HEK293 (cell line): Measurements from ENCODE around the gene NOXRED1.

Source experiments
- CTCF ChIA-PET: fragments of 350-600 bp; formaldehyde crosslinking; extraction: SDS; loops from one replicate; lab custom pipeline; 2021; ENCODE audit warnings: antibody characterized with exemption; lab: Yijun Ruan, JAX
- POLR2A ChIA-PET: fragments of 300-600 bp; formaldehyde crosslinking; extraction: SDS; loops from one replicate; lab custom pipeline; 2020; ENCODE audit warnings: antibody characterized with exemption, inconsistent platforms; lab: Yijun Ruan, JAX
- H3K27ac ChIP-seq: fragments of 200-500 bp; sonication (Bioruptor generic); 2 replicates; pipeline ENCODE4 v1.5.1; 2014; ENCODE audit warnings: low read depth, low read length, control low read depth, inconsistent platforms; ENCODE audit errors: extremely low read depth
- H3K36me3 ChIP-seq, 2 experiments: fragments of 200-500 bp in 1 of 2; sonication (Bioruptor generic) in 1 of 2; 1 replicate in 1 of 2; 2 replicates in 1 of 2; pipeline ENCODE4 v1.5.1; 2014 to 2017; ENCODE audit warnings: inconsistent platforms in 2 of 2, low read length in 2 of 2; ENCODE audit not compliant: control insufficient read depth in 2 of 2, insufficient read depth in 1 of 2
- H3K4me1 ChIP-seq: fragments of 200-500 bp; sonication (Bioruptor generic); 2 replicates; pipeline ENCODE4 v1.5.1; 2014; ENCODE audit warnings: mild to moderate bottlenecking, low read length, inconsistent platforms; ENCODE audit not compliant: control insufficient read depth, insufficient read depth
- H3K4me3 ChIP-seq: 2 replicates; pipeline ENCODE4 v1.5.1; 2011; ENCODE audit warnings: low read depth, mild to moderate bottlenecking, control low read depth, low read length, moderate library complexity
- H3K9me3 ChIP-seq: fragments of 200-500 bp; sonication (Bioruptor generic); 2 replicates; pipeline ENCODE4 v1.5.1; 2014; ENCODE audit warnings: low read depth, low read length, inconsistent platforms; ENCODE audit not compliant: control insufficient read depth, insufficient read depth
- GLIS2 ChIP-seq: fragments of 450-650 bp; formaldehyde crosslinking; IDR thresholded peaks from 2 replicates; pipeline ENCODE4 v1.5.1; 2016; ENCODE audit warnings: missing biosample characterization, missing genetic modification characterization
- HOXD13 ChIP-seq: sonication (generic); formaldehyde crosslinking; IDR thresholded peaks from 2 replicates; pipeline ENCODE4 v1.8.0; 2022; ENCODE audit warnings: missing genetic modification reagents, borderline replicate concordance
- IKZF3 ChIP-seq: fragments of 450-650 bp; IDR thresholded peaks from 2 replicates; pipeline ENCODE4 v1.5.0; 2018; ENCODE audit warnings: missing biosample characterization, mild to moderate bottlenecking, missing genetic modification characterization, moderate library complexity
- PRDM6 ChIP-seq: fragments of 450-650 bp; formaldehyde crosslinking; IDR thresholded peaks from 2 replicates; pipeline ENCODE4 v1.5.1; 2017; ENCODE audit warnings: missing biosample characterization, missing genetic modification characterization
- SP3 ChIP-seq: fragments of 450-650 bp; formaldehyde crosslinking; IDR thresholded peaks from 2 replicates; pipeline ENCODE4 v1.5.1; 2016; ENCODE audit warnings: missing biosample characterization, missing genetic modification characterization
- ZBTB48 ChIP-seq: fragments of 450-650 bp; formaldehyde crosslinking; IDR thresholded peaks from 2 replicates; pipeline ENCODE4 v1.5.1; 2016; ENCODE audit warnings: missing biosample characterization, missing genetic modification characterization
- ZEB2 ChIP-seq: fragments of 450-650 bp; formaldehyde crosslinking; IDR thresholded peaks from 2 replicates; pipeline ENCODE4 v1.5.1; 2016; ENCODE audit warnings: missing biosample characterization, missing genetic modification characterization
- ZFP41 ChIP-seq: fragments of 450-650 bp; formaldehyde crosslinking; IDR thresholded peaks from 2 replicates; pipeline ENCODE4 v1.5.1; 2016; ENCODE audit warnings: missing biosample characterization, missing genetic modification characterization, borderline replicate concordance
- ZIC2 ChIP-seq: fragments of 450-650 bp; formaldehyde crosslinking; IDR thresholded peaks from 2 replicates; pipeline ENCODE4 v1.5.1; 2016; ENCODE audit warnings: missing biosample characterization, missing genetic modification characterization
- ZNF10 ChIP-seq: fragments of 450-650 bp; formaldehyde crosslinking; IDR thresholded peaks from 2 replicates; pipeline ENCODE4 v1.5.1; 2017; ENCODE audit warnings: missing biosample characterization, missing genetic modification characterization
- ZNF114 ChIP-seq: fragments of 450-650 bp; formaldehyde crosslinking; IDR thresholded peaks from 2 replicates; pipeline ENCODE4 v1.5.0; 2017; ENCODE audit warnings: missing biosample characterization, missing genetic modification characterization
- ZNF133 ChIP-seq: fragments of 450-650 bp; formaldehyde crosslinking; IDR thresholded peaks from 2 replicates; pipeline ENCODE4 v1.5.1; 2016; ENCODE audit warnings: missing biosample characterization, missing genetic modification characterization
- ZNF157 ChIP-seq: fragments of 450-650 bp; formaldehyde crosslinking; IDR thresholded peaks from 2 replicates; pipeline ENCODE4 v1.5.1; 2016; ENCODE audit warnings: missing biosample characterization, missing genetic modification characterization
- ZNF169 ChIP-seq: fragments of 450-650 bp; formaldehyde crosslinking; IDR thresholded peaks from 2 replicates; pipeline ENCODE4 v1.5.1; 2016; ENCODE audit warnings: missing biosample characterization, missing genetic modification characterization
- ZNF24 ChIP-seq: fragments of 450-650 bp; formaldehyde crosslinking; IDR thresholded peaks from 2 replicates; pipeline ENCODE4 v1.5.1; 2016; ENCODE audit warnings: missing biosample characterization, missing genetic modification characterization
- ZNF354C ChIP-seq: fragments of 450-650 bp; formaldehyde crosslinking; IDR thresholded peaks from 2 replicates; pipeline ENCODE4 v1.5.1; 2016; ENCODE audit warnings: missing biosample characterization, missing genetic modification characterization, low read depth, borderline replicate concordance
- ZNF416 ChIP-seq: fragments of 450-650 bp; formaldehyde crosslinking; IDR thresholded peaks from 2 replicates; pipeline ENCODE4 v1.5.1; 2016; ENCODE audit warnings: missing biosample characterization, missing genetic modification characterization
- ZNF449 ChIP-seq: fragments of 450-650 bp; formaldehyde crosslinking; IDR thresholded peaks from 2 replicates; pipeline ENCODE4 v1.5.1; 2017; ENCODE audit warnings: missing biosample characterization, mild to moderate bottlenecking, missing genetic modification characterization, moderate library complexity
- ZNF529 ChIP-seq: fragments of 450-650 bp; formaldehyde crosslinking; IDR thresholded peaks from 2 replicates; pipeline ENCODE4 v1.5.1; 2017; ENCODE audit warnings: missing genetic modification characterization, missing biosample characterization; ENCODE audit not compliant: insufficient replicate concordance
- ZNF777 ChIP-seq: fragments of 450-650 bp; formaldehyde crosslinking; IDR thresholded peaks from 2 replicates; pipeline ENCODE4 v1.5.1; 2017; ENCODE audit warnings: missing biosample characterization, missing genetic modification characterization, borderline replicate concordance
- ZNF791 ChIP-seq: fragments of 450-650 bp; formaldehyde crosslinking; IDR thresholded peaks from 2 replicates; pipeline ENCODE4 v1.5.1; 2016; ENCODE audit warnings: missing biosample characterization, missing genetic modification characterization
- ZXDB ChIP-seq: fragments of 450-650 bp; formaldehyde crosslinking; IDR thresholded peaks from 2 replicates; pipeline ENCODE4 v1.5.1; 2016; ENCODE audit warnings: missing biosample characterization, missing genetic modification characterization
- TF ChIP-seq, protein P1 (sequence below): fragments of 450-650 bp; formaldehyde crosslinking; IDR thresholded peaks from 2 replicates; pipeline ENCODE4; 2016; ENCODE audit warnings: missing biosample characterization, missing genetic modification characterization

The NOXRED1 gene

DNA sequence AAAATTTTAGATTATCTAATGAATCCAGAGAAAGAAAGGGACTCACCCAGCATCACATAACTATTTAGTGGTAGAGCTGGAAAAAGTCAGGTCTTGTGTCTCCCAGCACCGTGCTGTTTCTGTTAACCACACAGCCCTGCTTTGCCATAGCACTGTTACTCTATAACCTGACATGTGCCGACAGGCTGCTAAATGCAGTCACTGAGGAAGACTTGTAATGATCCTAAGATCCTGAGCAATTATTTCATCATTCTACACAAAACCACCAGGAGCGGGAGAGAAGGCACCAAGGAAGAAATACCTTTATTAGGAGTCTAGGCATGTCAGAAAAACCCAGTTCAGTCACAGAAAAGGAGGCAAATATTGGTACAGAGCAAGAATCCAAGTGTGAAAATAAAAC, 3.1 kb upstream of the NOXRED1 start:
- TF ChIP-seq IKZF3 = no peak
- TF ChIP-seq SP3 (tag by site-specific recombination) = no peak
- no peak for TF ChIP-seq ZIC2
- no peak for TF ChIP-seq ZNF449 (tag by site-specific recombination)
- TF ChIP-seq PRDM6 (tag by site-specific recombination) = no peak
- no peak for TF ChIP-seq ZNF10
- TF ChIP-seq, protein P1, sequence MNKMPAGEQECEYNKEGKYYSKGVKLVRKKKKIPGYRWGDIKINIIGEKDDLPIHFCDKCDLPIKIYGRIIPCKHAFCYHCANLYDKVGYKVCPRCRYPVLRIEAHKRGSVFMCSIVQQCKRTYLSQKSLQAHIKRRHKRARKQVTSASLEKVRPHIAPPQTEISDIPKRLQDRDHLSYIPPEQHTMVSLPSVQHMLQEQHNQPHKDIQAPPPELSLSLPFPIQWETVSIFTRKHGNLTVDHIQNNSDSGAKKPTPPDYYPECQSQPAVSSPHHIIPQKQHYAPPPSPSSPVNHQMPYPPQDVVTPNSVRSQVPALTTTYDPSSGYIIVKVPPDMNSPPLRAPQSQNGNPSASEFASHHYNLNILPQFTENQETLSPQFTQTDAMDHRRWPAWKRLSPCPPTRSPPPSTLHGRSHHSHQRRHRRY (tag by site-specific recombination) = no peak
- TF ChIP-seq ZNF791 (tag by site-specific recombination) = no peak
- TF ChIP-seq ZEB2 (tag by site-specific recombination) = no peak
- Histone ChIP-seq H3K36me3 (peaks cover 7 to 82% of the 10 kb centered on the region in 2 experiments; a peak in 2 of 3 replicates), H3K4me1 (no peaks in the 10 kb centered on the region), H3K4me3 (no peak overlapping the region), H3K9me3 (no peaks in the 10 kb centered on the region), H3K27ac (no peak overlapping the region)
- ChIA-PET POLR2A (no interaction called here), CTCF (interaction anchor here (0.9 kb wide), 1 partner anchor 110 kb away, joined by 6 read pairs; no protein-coding TSS in a partner anchor)

GRCh38 chr14:77424862-77425261, 1.5 kb upstream of the NOXRED1 start:
- H3K36me3 ChIP-seq = peaks cover 4 to 80% of the 10 kb centered on the region in 2 experiments; a peak in 1 of 3 replicates
- H3K4me3 ChIP-seq = no peak overlapping the region
- H3K27ac ChIP-seq = no peak overlapping the region
- POLR2A ChIA-PET = no interaction called here
- no peaks in the 10 kb centered on the region for H3K4me1 ChIP-seq
- no peaks in the 10 kb centered on the region for H3K9me3 ChIP-seq
- CTCF ChIA-PET = interaction anchor here (0.6 kb wide), 1 partner anchor 124 kb away, joined by 3 read pairs; no protein-coding TSS in a partner anchor
- TF ChIP-seq ZNF24 (tag by site-specific recombination) = no peak
- no peak for TF ChIP-seq ZNF529 (tag by site-specific recombination)
- no peak for TF ChIP-seq ZXDB (tag by site-specific recombination)
- no peak for TF ChIP-seq ZNF416 (tag by site-specific recombination)
- no peak for TF ChIP-seq ZNF133 (tag by site-specific recombination)
- TF ChIP-seq ZNF169 = no peak
- TF ChIP-seq ZFP41 = no peak
- no peak for TF ChIP-seq ZNF114 (tag by site-specific recombination)
- TF ChIP-seq ZNF777 (tag by site-specific recombination) = no peak
- TF ChIP-seq HOXD13 (CRISPR knock-in tag) = no peak
- TF ChIP-seq ZBTB48 = no peak
- TF ChIP-seq ZNF157 (tag by site-specific recombination) = no peak
- no peak for TF ChIP-seq GLIS2 (tag by site-specific recombination)
- no peak for TF ChIP-seq ZNF354C (tag by site-specific recombination)
